IMR-90 (cell line): ENCODE results near the gene ZYX. TPM values are rescaled to one million over a fixed set of nuclear protein-coding genes. Genes with fewer than 3 reads are reported as not detected.

Experiments
- microRNA-seq, 2 experiments: library from miRNA; stranded (forward) in 1 of 2; unstranded in 1 of 2; fragments of 10-50 nt in 1 of 2; fragments of <30 nt in 1 of 2; gene quantifications in 1 of 2; microRNA quantifications in 1 of 2; one replicate each; pipeline versions ENCODE3 to v1.1.0; 2013 to 2020; ENCODE audit not compliant: insufficient read depth in 1 of 2, insufficient read length in 1 of 2, unreplicated experiment in 1 of 2
- polyA plus RNA-seq, 3 experiments: library from polyadenylated mRNA; depleted of rRNA; stranded (reverse); fragments of >200 nt; gene quantifications; 2 replicates each; pipeline ENCODE4 v1.2.3, GENCODE V29; 2012; ENCODE audit warnings: low replicate concordance in 1 of 3
- small RNA-seq, 5 experiments: library from RNA; depleted of rRNA; stranded (forward); fragments of <200 nt; gene quantifications; one replicate each; pipeline ENCODE3, GENCODE V24; 2012
- total RNA-seq: library from RNA; depleted of rRNA; stranded (reverse); fragments of >200 nt; gene quantifications from 2 replicates; pipeline ENCODE4 v1.2.3, GENCODE V29; 2012; rRNA removed

ZYX gene
- total and polyA plus RNA-seq, 2 of the 4 experiments (the other 2 are of a cell fraction): 22.6 to 334 TPM

Small RNAs within 50 kb of the gene (microRNA-seq; reads per million reads assigned to microRNA genes)
- 1.1 to 22.7 reads per million in 2 experiments for gene MIR6892

Small RNAs within 50 kb of the gene (small RNA-seq; reads per million reads assigned to genes)
- gene MIR6892: 0 to 3.5 (median 0) reads per million in 5 experiments

Other genes with a start within 250 kb of the ZYX start
- not detected in 2 replicates for gene PIP, start 249.3 kb upstream of the ZYX start, total RNA-seq
- gene PIP, start 249.3 kb upstream of the ZYX start, polyA plus RNA-seq (2012; rRNA removed): not detected in 2 replicates
- gene TAS2R39, start 197.9 kb upstream of the ZYX start, total RNA-seq: not detected in 2 replicates
- gene TAS2R39, start 197.9 kb upstream of the ZYX start, polyA plus RNA-seq (2012; rRNA removed): not detected in 2 replicates
- not detected in 2 replicates for gene TAS2R40, start 159.3 kb upstream of the ZYX start, total RNA-seq
- gene TAS2R40, start 159.3 kb upstream of the ZYX start, polyA plus RNA-seq (2012; rRNA removed): not detected in 2 replicates
- gene GSTK1, start 117.9 kb upstream of the ZYX start, total RNA-seq: 60.0 and 64.9 TPM in 2 replicates
- gene GSTK1, start 117.9 kb upstream of the ZYX start, polyA plus RNA-seq (2012; rRNA removed): 109 and 111 TPM in 2 replicates
- gene TMEM139, start 96.4 kb upstream of the ZYX start, total RNA-seq: not detected in 2 replicates
- 0.07 TPM in 1 of 2 replicates, not detected in the other for gene TMEM139, start 96.4 kb upstream of the ZYX start, polyA plus RNA-seq (2012; rRNA removed)
- gene CASP2, start 93.0 kb upstream of the ZYX start, total RNA-seq: 18.6 and 25.6 TPM in 2 replicates
- 14.3 and 15.4 TPM in 2 replicates for gene CASP2, start 93.0 kb upstream of the ZYX start, polyA plus RNA-seq (2012; rRNA removed)
- not detected in 2 replicates for gene CLCN1, start 65.2 kb upstream of the ZYX start, total RNA-seq
- not detected in 2 replicates for gene CLCN1, start 65.2 kb upstream of the ZYX start, polyA plus RNA-seq (2012; rRNA removed)
- 2.5 and 3.4 TPM in 2 replicates for gene FAM131B, start 18.6 kb upstream of the ZYX start, total RNA-seq
- gene FAM131B, start 18.6 kb upstream of the ZYX start, polyA plus RNA-seq (2012; rRNA removed): 3.7 and 4.3 TPM in 2 replicates
- gene EPHA1, start 27.5 kb downstream of the ZYX start, total RNA-seq: not detected in 2 replicates
- 0.10 TPM in 1 of 2 replicates, not detected in the other for gene EPHA1, start 27.5 kb downstream of the ZYX start, polyA plus RNA-seq (2012; rRNA removed)
- gene TAS2R60, start 62.1 kb downstream of the ZYX start, total RNA-seq: not detected in 2 replicates
- gene TAS2R60, start 62.1 kb downstream of the ZYX start, polyA plus RNA-seq (2012; rRNA removed): not detected in 2 replicates
- gene TAS2R41, start 96.5 kb downstream of the ZYX start, total RNA-seq: not detected in 2 replicates
- not detected in 2 replicates for gene TAS2R41, start 96.5 kb downstream of the ZYX start, polyA plus RNA-seq (2012; rRNA removed)
- under 0.01 TPM in 1 of 2 replicates, not detected in the other for gene CTAGE15, start 190.5 kb downstream of the ZYX start, total RNA-seq
- not detected in 2 replicates for gene CTAGE15, start 190.5 kb downstream of the ZYX start, polyA plus RNA-seq (2012; rRNA removed)
- gene TCAF2, start 239.6 kb downstream of the ZYX start, total RNA-seq: 3.3 and 3.4 TPM in 2 replicates
- 2.8 and 3.0 TPM in 2 replicates for gene TCAF2, start 239.6 kb downstream of the ZYX start, polyA plus RNA-seq (2012; rRNA removed)